Kasumi-1 (cell line): ENCODE data around the gene PRPF38A.

Experiments
- DNase-seq, 2 experiments: peaks; one replicate each; lab custom pipeline; 2025; lab: John Stamatoyannopoulos, UW

Gene PRPF38A

GRCh38 chr1:52463891-52464290 lies 59.5 kb downstream of the PRPF38A start:
- no peak for DNase-seq

DNA sequence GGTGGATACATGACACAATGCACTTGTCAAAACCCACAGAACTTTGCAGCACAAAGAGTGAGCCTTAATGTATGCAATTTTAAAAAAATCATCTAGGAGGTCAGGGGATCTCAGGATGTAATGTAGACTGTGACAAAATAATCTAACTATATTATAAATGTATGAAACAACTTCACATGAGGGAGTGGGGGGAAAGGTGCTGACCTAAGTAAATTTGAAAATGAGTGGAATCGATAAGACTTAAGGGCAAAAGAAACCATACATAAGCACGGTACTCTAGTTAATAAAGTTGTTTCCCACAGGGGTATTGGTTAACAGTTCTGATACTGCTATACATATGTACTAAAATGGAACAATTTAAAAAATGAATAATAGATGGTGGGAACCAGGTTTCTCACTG lies 64.7 kb downstream of the PRPF38A start:
- no peak for DNase-seq
